Lower leg skin (tissue), 4 donors: ENCODE results near the gene PRICKLE2. TPM values are rescaled to one million over a fixed set of nuclear protein-coding genes. Genes with fewer than 3 reads are reported as not detected.

ENCODE experiments used
- DNase-seq, 2 donors: peaks; one replicate each; pipeline ENCODE4 v3.0.0-alpha.2; 2019; ENCODE audit warnings: low spot score in 2 of 2
- H3K4me3 ChIP-seq: fragments of 200-600 bp; sonication (generic); 2 replicates; pipeline ENCODE4 v1.5.1; 2017; ENCODE audit warnings: mild to moderate bottlenecking, low read depth; ENCODE audit not compliant: poor library complexity, severe bottlenecking
- CTCF ChIP-seq, 3 donors: fragments of 450-650 bp; IDR thresholded peaks; one replicate each; pipeline ENCODE4 v1.5.1; 2016; ENCODE audit warnings: antibody characterized with exemption in 3 of 3, mild to moderate bottlenecking in 3 of 3, moderate library complexity in 2 of 3
- POLR2A ChIP-seq, 2 donors: fragments of 450-650 bp; IDR thresholded peaks; one replicate each; pipeline ENCODE4 v1.6.1; 2016 to 2017; ENCODE audit warnings: antibody characterized with exemption in 2 of 2, mild to moderate bottlenecking in 1 of 2, moderate library complexity in 1 of 2
- WGBS, 2 donors: methylation state at CpG; one replicate each; pipeline ENCODE4 v1.1.5; 2018; 5-methylcytosine and 5-hydroxymethylcytosine counted together
- intact Hi-C: fragments of 100-400 bp; cut with DNase I; formaldehyde crosslinking; loops from one replicate; pipeline ENCODE4 v1.15.0; 2023; ENCODE audit warnings: low total_unique reads
- total RNA-seq, 4 donors: library from RNA; depleted of rRNA; stranded (reverse); fragments of >200 nt; gene quantifications; one replicate each; pipeline ENCODE4 v1.1.0, GENCODE V29; 2016

Gene PRICKLE2
- total RNA-seq: 10 to 100 TPM; 10.2 to 18.7 (median 11.7) TPM

GRCh38 chr3:64224826-64225610, at the start of gene PRICKLE2:
PRICKLE2 (minus strand) TSS chr3:64225466; CDS start chr3:64198927, 26,539 bp downstream.
- intact Hi-C loops: no loop called here
- TF ChIP-seq POLR2A (IDR thresholded peaks at IDR 0.05): no peak
- no peak for TF ChIP-seq CTCF (IDR thresholded peaks at IDR 0.05)
- 14% methylated on average over 13 of the region's 13 CpGs for WGBS, 2 donors
- H3K4me3 ChIP-seq: no peak within 1 kb of the TSS
- peak; percentile 76 to 96 for DNase-seq

- intact Hi-C loops: no loop called here
- no peak for DNase-seq
- TF ChIP-seq POLR2A (IDR thresholded peaks at IDR 0.05): no peak
- no peak for TF ChIP-seq CTCF (IDR thresholded peaks at IDR 0.05)
- 92 to 95% methylated on average over 3 of the region's 3 CpGs for WGBS, 2 donors
- H3K4me3 ChIP-seq: no peak overlapping the region
Measured at GRCh38 chr3:64272842-64273241, 47.6 kb upstream of the PRICKLE2 start.

- intact Hi-C loops: no loop called here
Measured at GRCh38 chr3:64272271-64272670, 47.0 kb upstream of the PRICKLE2 start.

GRCh38 chr3:64271631-64272030, 46.4 kb upstream of the PRICKLE2 start:
- no peak for TF ChIP-seq POLR2A (IDR thresholded peaks at IDR 0.05)
- TF ChIP-seq CTCF (IDR thresholded peaks at IDR 0.05): no peak
- 93 to 95% methylated on average over 2 of the region's 2 CpGs for WGBS, 2 donors
- DNase-seq: no peak
- intact Hi-C loops: no loop called here
- H3K4me3 ChIP-seq: no peak overlapping the region

More at GRCh38 chr3:64272271-64272670, 47.0 kb upstream of the PRICKLE2 start:
- DNase-seq: no peak
- no peak overlapping the region for H3K4me3 ChIP-seq
- no peak for TF ChIP-seq CTCF (IDR thresholded peaks at IDR 0.05)
- no peak for TF ChIP-seq POLR2A (IDR thresholded peaks at IDR 0.05)
- WGBS, 2 donors: 92 to 93% methylated on average over 2 of the region's 2 CpGs

- WGBS, 2 donors: 90% methylated on average over 3 of the region's 3 CpGs
- no peak for TF ChIP-seq POLR2A (IDR thresholded peaks at IDR 0.05)
- TF ChIP-seq CTCF (IDR thresholded peaks at IDR 0.05): no peak
- H3K4me3 ChIP-seq: no peak overlapping the region
- intact Hi-C loops: no loop called here
- no peak for DNase-seq
Measured at GRCh38 chr3:64270866-64271260, 45.6 kb upstream of the PRICKLE2 start.
